CD14-positive monocyte (primary cell): ENCODE results near the gene DOCK4. TPM values are rescaled to one million over a fixed set of nuclear protein-coding genes. Genes with fewer than 3 reads are reported as not detected.

Source experiments
- DNase-seq, 3 donors: peaks; one replicate each; pipeline ENCODE4 v3.0.0-alpha.2; 2011 to 2022
- H2AFZ ChIP-seq: 2 replicates; pipeline ENCODE4 v1.6.0; 2012; ENCODE audit warnings: mild to moderate bottlenecking, low read depth, low read length, inconsistent platforms; ENCODE audit not compliant: insufficient read depth, poor library complexity, severe bottlenecking
- H3K27ac ChIP-seq, 2 donors: 1 replicate in 1 of 2; 2 replicates in 1 of 2; pipeline ENCODE4 v1.5.1; 2012 to 2013; ENCODE audit warnings: low read length in 2 of 2, control low read depth in 1 of 2, inconsistent platforms in 1 of 2, low read depth in 1 of 2, mild to moderate bottlenecking in 1 of 2
- H3K27me3 ChIP-seq, 2 donors: one replicate each; pipeline versions ENCODE4 v1.6.0 to v1.6.1; 2011 to 2013; ENCODE audit warnings: low read length in 2 of 2; ENCODE audit not compliant: control insufficient read depth in 2 of 2, insufficient read depth in 2 of 2
- H3K36me3 ChIP-seq, 2 donors: replicated peaks in 1 of 2; 1 replicate in 1 of 2; 2 replicates in 1 of 2; pipeline versions ENCODE4 v1.5.1 to v1.6.1; 2012 to 2013; ENCODE audit warnings: low read length in 2 of 2, control low read depth in 1 of 2, inconsistent platforms in 1 of 2, mild to moderate bottlenecking in 1 of 2; ENCODE audit not compliant: insufficient read depth in 2 of 2, control insufficient read depth in 1 of 2
- H3K4me1 ChIP-seq, 2 donors: 1 replicate in 1 of 2; 2 replicates in 1 of 2; pipeline versions ENCODE4 v1.5.1 to v1.6.1; 2012 to 2013; ENCODE audit warnings: low read length in 2 of 2, control low read depth in 1 of 2, inconsistent platforms in 1 of 2, mild to moderate bottlenecking in 1 of 2, moderate library complexity in 1 of 2; ENCODE audit not compliant: insufficient read depth in 2 of 2, control insufficient read depth in 1 of 2
- H3K4me2 ChIP-seq: replicated peaks from 2 replicates; pipeline ENCODE3; 2012; ENCODE audit warnings: low read length, moderate library complexity, mild to moderate bottlenecking; ENCODE audit not compliant: poor library complexity, severe bottlenecking; ENCODE audit errors: extremely low read depth
- H3K4me3 ChIP-seq, 3 experiments: fragments of 200-600 bp in 1 of 3; sonication (generic) in 1 of 3; replicated peaks in 1 of 3; 1 replicate in 2 of 3; 2 replicates in 1 of 3; pipeline ENCODE4 v1.5.1; 2011 to 2013; ENCODE audit warnings: low read length in 3 of 3, mild to moderate bottlenecking in 3 of 3, control low read depth in 2 of 3, low read depth in 2 of 3, inconsistent platforms in 1 of 3, moderate library complexity in 1 of 3
- H3K79me2 ChIP-seq: 2 replicates; pipeline ENCODE4 v1.6.0; 2012; ENCODE audit warnings: mild to moderate bottlenecking, control low read depth, inconsistent platforms, low read length, moderate library complexity; ENCODE audit not compliant: insufficient read depth
- H3K9ac ChIP-seq: 2 replicates; pipeline ENCODE4 v1.6.0; 2017; ENCODE audit warnings: low read length, mild to moderate bottlenecking; ENCODE audit not compliant: insufficient read depth, poor library complexity, severe bottlenecking
- H3K9me3 ChIP-seq, 2 donors: replicated peaks in 1 of 2; 1 replicate in 1 of 2; 2 replicates in 1 of 2; pipeline versions ENCODE4 v1.5.1 to v1.6.1; 2012 to 2013; ENCODE audit warnings: low read length in 2 of 2, control low read depth in 1 of 2; ENCODE audit not compliant: control insufficient read depth in 1 of 2, insufficient read depth in 1 of 2
- H4K20me1 ChIP-seq: 2 replicates; pipeline ENCODE4 v1.6.0; 2012; ENCODE audit warnings: mild to moderate bottlenecking, low read length, control low read depth, moderate library complexity; ENCODE audit not compliant: insufficient read depth
- H3K27ac Mint-ChIP-seq, 7 donors: one replicate each; pipeline ENCODE4 v1.8.0; 2020; ENCODE audit warnings: mild to moderate bottlenecking in 7 of 7, mixed read lengths in 7 of 7, moderate library complexity in 6 of 7, inconsistent platforms in 2 of 7
- H3K27me3 Mint-ChIP-seq, 3 donors: one replicate each; pipeline ENCODE4 v1.8.0; 2021 to 2022; ENCODE audit warnings: low read depth in 3 of 3, mild to moderate bottlenecking in 3 of 3, mixed read lengths in 3 of 3, moderate library complexity in 3 of 3, inconsistent platforms in 1 of 3
- H3K36me3 Mint-ChIP-seq, 2 donors: one replicate each; pipeline ENCODE4 v1.8.0; 2020; ENCODE audit warnings: mixed read lengths in 2 of 2, inconsistent platforms in 1 of 2, mild to moderate bottlenecking in 1 of 2
- H3K4me1 Mint-ChIP-seq: one replicate; pipeline ENCODE4 v1.8.0; 2020; ENCODE audit warnings: mild to moderate bottlenecking, mixed read lengths
- H3K4me3 Mint-ChIP-seq, 2 donors: one replicate each; pipeline ENCODE4 v1.8.0; 2020; ENCODE audit warnings: mild to moderate bottlenecking in 2 of 2, mixed read lengths in 2 of 2, moderate library complexity in 1 of 2
- H3K9me3 Mint-ChIP-seq, 7 donors: one replicate each; pipeline ENCODE4 v1.8.0; 2020 to 2022; ENCODE audit warnings: mixed read lengths in 7 of 7, mild to moderate bottlenecking in 6 of 7, moderate library complexity in 6 of 7, inconsistent platforms in 2 of 7
- WGBS: methylation state at CpG from one replicate; pipeline ENCODE4 v1.1.5; 2013; ENCODE audit warnings: missing lambda C conversion rate; ENCODE audit not compliant: insufficient coverage; 5-methylcytosine and 5-hydroxymethylcytosine counted together
- intact Hi-C, 2 donors: fragments of 100-400 bp; cut with micrococcal nuclease; formaldehyde crosslinking; loops; one replicate each; pipeline versions ENCODE4 v1.15.0 to v1.15.1; 2023
- polyA plus RNA-seq, 3 donors: library from polyadenylated mRNA; depleted of rRNA in 1 of 3; unstranded in 2 of 3; stranded (reverse) in 1 of 3; fragments of 300-500 nt in 2 of 3; fragments of >200 nt in 1 of 3; fragmentation: Illumina TruSeq in 2 of 3; gene quantifications; 1 replicate in 2 of 3; 2 replicates in 1 of 3; pipeline ENCODE4 v1.2.3, GENCODE V29; 2012 to 2021
- TF ChIP-seq, protein P1 (sequence below): fragments of 200-600 bp; IDR thresholded peaks from one replicate; pipeline ENCODE4 v1.8.0; 2022; ENCODE audit warnings: antibody characterized with exemption, mild to moderate bottlenecking

The DOCK4 gene
- polyA plus RNA-seq, 3 donors = 1.3 to 5.0 (median 2.7) TPM

- H3K4me1 Mint-ChIP-seq = no peaks in the 10 kb centered on the region
Observed at GRCh38 chr7:112143136-112143535, 63.1 kb downstream of the DOCK4 start.

GRCh38 chr7:112140600-112140999, 65.6 kb downstream of the DOCK4 start:
- Histone ChIP-seq H3K4me1 (no peaks in the 10 kb centered on the region), H3K27me3 (no peaks in the 10 kb centered on the region), H3K9ac (no peak overlapping the region), H4K20me1 (no peaks in the 10 kb centered on the region), H3K4me3 (no peak overlapping the region), H3K4me2 (no peak overlapping the region), H3K36me3 (no peaks in the 10 kb centered on the region), H3K79me2 (no peaks in the 10 kb centered on the region), H2AFZ (no peak overlapping the region), H3K9me3 (no peaks in the 10 kb centered on the region), H3K27ac (no peak overlapping the region)
- Mint-ChIP-seq H3K4me3 (no peak overlapping the region), H3K4me1 (no peaks in the 10 kb centered on the region), H3K27ac (no peak overlapping the region), H3K9me3 (no peaks in the 10 kb centered on the region), H3K27me3 (peaks cover 0 to 2% (median 0%) of the 10 kb centered on the region in 3 donors), H3K36me3 (no peaks in the 10 kb centered on the region)
- DNase-seq = no peak
- intact Hi-C loops = no loop called here
- TF ChIP-seq, protein P1, sequence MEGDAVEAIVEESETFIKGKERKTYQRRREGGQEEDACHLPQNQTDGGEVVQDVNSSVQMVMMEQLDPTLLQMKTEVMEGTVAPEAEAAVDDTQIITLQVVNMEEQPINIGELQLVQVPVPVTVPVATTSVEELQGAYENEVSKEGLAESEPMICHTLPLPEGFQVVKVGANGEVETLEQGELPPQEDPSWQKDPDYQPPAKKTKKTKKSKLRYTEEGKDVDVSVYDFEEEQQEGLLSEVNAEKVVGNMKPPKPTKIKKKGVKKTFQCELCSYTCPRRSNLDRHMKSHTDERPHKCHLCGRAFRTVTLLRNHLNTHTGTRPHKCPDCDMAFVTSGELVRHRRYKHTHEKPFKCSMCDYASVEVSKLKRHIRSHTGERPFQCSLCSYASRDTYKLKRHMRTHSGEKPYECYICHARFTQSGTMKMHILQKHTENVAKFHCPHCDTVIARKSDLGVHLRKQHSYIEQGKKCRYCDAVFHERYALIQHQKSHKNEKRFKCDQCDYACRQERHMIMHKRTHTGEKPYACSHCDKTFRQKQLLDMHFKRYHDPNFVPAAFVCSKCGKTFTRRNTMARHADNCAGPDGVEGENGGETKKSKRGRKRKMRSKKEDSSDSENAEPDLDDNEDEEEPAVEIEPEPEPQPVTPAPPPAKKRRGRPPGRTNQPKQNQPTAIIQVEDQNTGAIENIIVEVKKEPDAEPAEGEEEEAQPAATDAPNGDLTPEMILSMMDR = no peak
- whole genome bisulfite sequencing = 100% methylated on average over 1 of the region's 3 CpGs

More at GRCh38 chr7:112143136-112143535, 63.1 kb downstream of the DOCK4 start:
- H3K4me2 ChIP-seq = no peak overlapping the region
- no peaks in the 10 kb centered on the region for H3K36me3 ChIP-seq
- H4K20me1 ChIP-seq = no peaks in the 10 kb centered on the region
- intact Hi-C loops = no loop called here
- no peak overlapping the region for H3K9ac ChIP-seq
- Mint-ChIP-seq H3K27me3 (peaks cover 0 to 2% (median 1%) of the 10 kb centered on the region in 3 donors), H3K27ac (no peak overlapping the region), H3K4me3 (no peak overlapping the region), H3K9me3 (no peaks in the 10 kb centered on the region), H3K36me3 (no peaks in the 10 kb centered on the region)
- no peak overlapping the region for H2AFZ ChIP-seq
- no CpG with 5 or more reads among the region's 3 CpGs for WGBS
- H3K4me3 ChIP-seq = no peak overlapping the region
- H3K27ac ChIP-seq = no peak overlapping the region
- H3K4me1 ChIP-seq = no peaks in the 10 kb centered on the region
- H3K79me2 ChIP-seq = no peaks in the 10 kb centered on the region
- TF ChIP-seq, protein P1 = no peak
- no peaks in the 10 kb centered on the region for H3K27me3 ChIP-seq
- no peak for DNase-seq
- H3K9me3 ChIP-seq = no peaks in the 10 kb centered on the region
